Measurements from ENCODE around the gene SDHD. TPM values are rescaled to one million over a fixed set of nuclear protein-coding genes. Genes with fewer than 3 reads are reported as not detected.

The SDHD gene
- 162 and 201 TPM in 2 replicates for total RNA-seq

DNA sequence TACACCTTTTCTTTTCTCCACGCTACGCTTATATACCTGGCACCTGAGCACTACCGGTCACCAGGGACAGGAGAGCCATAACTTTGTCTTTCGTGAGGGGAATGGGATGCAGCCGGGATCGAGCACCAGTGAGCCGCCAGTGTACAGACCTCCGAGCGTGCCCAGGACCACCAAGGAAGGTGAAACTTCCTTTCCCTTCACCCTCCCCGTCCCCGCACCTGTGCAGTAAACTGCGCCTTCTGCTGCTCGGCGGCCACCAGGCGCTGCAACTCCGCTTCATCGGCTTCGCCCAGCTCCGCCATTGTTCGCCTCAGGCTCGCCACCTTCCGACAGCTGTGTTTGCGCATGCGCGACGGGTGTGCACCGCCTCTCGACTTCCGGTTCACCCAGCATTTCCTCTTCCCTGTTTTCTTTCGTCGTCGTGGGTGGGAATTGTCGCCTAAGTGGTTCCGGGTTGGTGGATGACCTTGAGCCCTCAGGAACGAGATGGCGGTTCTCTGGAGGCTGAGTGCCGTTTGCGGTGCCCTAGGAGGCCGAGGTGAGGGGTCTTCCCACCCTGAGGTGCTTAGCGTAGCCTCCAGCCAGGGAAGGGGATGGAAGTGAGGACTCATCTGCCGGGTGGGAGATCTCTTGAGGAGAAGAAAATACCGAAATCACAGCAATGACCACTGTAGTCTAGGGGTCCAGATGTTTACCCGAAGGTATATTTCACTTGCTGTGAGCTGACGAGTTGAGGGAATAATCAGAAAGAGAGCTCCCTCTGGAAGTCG is at the start of gene SDHD, which contains the start of gene TIMM8B:
TSS of gene SDHD (plus strand) at position 452 of the 770 bp plus-strand sequence. CDS start at position 487, 35 bp downstream.
TSS of gene TIMM8B (minus strand) at position 335 of the 770 bp plus-strand sequence. CDS start at position 302, 33 bp downstream.

DNA sequence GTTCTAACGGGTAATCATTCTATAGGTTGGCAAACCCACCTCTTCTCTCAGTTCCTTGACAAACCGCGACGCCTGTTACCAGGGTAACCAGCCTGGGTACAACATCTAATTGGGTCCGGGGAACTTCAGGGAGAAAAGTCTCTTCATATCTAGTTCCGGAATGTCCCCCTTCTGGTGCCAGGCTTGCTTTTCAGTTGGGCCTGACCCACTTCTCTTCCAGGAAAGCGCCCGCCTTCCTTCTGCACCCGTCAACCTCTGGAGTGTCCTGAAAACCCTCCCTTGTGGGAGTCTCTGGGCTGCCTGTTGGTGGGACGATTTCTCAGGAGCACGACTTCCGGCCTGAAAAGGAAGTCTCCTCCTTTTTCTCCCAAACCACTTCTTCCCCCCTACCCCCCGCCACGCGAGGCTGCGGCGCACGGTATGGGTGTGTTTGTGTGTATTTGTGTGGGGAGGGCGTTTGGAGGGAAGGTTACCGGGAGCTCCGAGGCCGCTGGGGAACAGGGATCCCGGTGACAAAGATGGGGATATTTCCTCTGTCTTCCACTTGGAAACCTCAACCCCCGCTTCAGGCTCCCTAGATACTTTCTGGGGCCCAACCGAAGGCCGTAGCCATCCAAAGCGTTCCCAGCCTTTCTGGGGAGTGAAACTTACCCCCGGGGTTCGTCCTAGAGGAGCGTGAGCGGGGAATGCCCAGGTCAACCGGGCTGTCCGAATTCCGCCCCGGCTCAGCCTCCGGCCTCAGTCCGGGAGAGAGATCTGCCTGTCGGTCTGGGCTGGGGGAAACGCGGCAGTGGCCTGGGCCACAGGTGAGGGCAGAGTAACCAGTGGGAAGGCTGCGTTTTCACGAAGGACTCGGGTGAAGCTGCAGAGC is 12.5 kb upstream of the SDHD start, which contains the start of the genes NKAPD1 and PIH1D2:
TSS of gene NKAPD1 (plus strand) at position 359 of the 871 bp plus-strand sequence. CDS start 1,276 bp downstream, outside the sequence.
TSS of gene PIH1D2 (minus strand) at position 77 of the 871 bp plus-strand sequence. CDS start 843 bp downstream, outside the sequence.

Other genes starting within 250 kb of the SDHD start
- gene ALG9, start 215.3 kb upstream of the SDHD start, total RNA-seq: 15.6 and 23.2 TPM in 2 replicates
- gene FDXACB1, start 207.7 kb upstream of the SDHD start, total RNA-seq: 1.6 and 1.9 TPM in 2 replicates
- gene CFAP68, start 207.3 kb upstream of the SDHD start, total RNA-seq: 9.5 and 13.0 TPM in 2 replicates
- 9.0 and 11.9 TPM in 2 replicates for gene CRYAB, start 175.1 kb upstream of the SDHD start, total RNA-seq
- 0.43 and 0.63 TPM in 2 replicates for gene HSPB2, start 174.1 kb upstream of the SDHD start, total RNA-seq
- 0.47 TPM in 1 of 2 replicates, not detected in the other for gene C11orf52, start 168.0 kb upstream of the SDHD start, total RNA-seq
- 15.3 and 15.5 TPM in 2 replicates for gene DIXDC1, start 149.5 kb upstream of the SDHD start, total RNA-seq
- 15.5 and 18.1 TPM in 2 replicates for gene DLAT, start 61.5 kb upstream of the SDHD start, total RNA-seq
- 1.1 and 1.4 TPM in 2 replicates for gene PIH1D2, start 12.9 kb upstream of the SDHD start, total RNA-seq
- 13.7 and 18.9 TPM in 2 replicates for gene NKAPD1, start 12.6 kb upstream of the SDHD start, total RNA-seq
- gene TIMM8B, start 117 bp upstream of the SDHD start, total RNA-seq: 53.4 and 67.6 TPM in 2 replicates
- gene IL18, start 77.2 kb downstream of the SDHD start, total RNA-seq: 0.32 TPM in 1 of 2 replicates, not detected in the other
- gene TEX12, start 80.5 kb downstream of the SDHD start, total RNA-seq: 0.16 TPM in 1 of 2 replicates, not detected in the other
- 0.86 and 0.95 TPM in 2 replicates for gene BCO2, start 88.6 kb downstream of the SDHD start, total RNA-seq
- 24.5 and 30.1 TPM in 2 replicates for gene PTS, start 139.6 kb downstream of the SDHD start, total RNA-seq
- gene PLET1, start 174.0 kb downstream of the SDHD start, total RNA-seq: not detected in 2 replicates